ENCODE data around the gene GALNT18. TPM values are rescaled to one million over a fixed set of nuclear protein-coding genes. Genes with fewer than 3 reads are reported as not detected.

GALNT18 gene
- total RNA-seq, 1 donor: 2.4 TPM

GRCh38 chr11:11496879-11497278 is 124.9 kb downstream of the GALNT18 start:
- DNase-seq (ENCODE audit: low read depth): no peak
- TF ChIP-seq, protein P1, sequence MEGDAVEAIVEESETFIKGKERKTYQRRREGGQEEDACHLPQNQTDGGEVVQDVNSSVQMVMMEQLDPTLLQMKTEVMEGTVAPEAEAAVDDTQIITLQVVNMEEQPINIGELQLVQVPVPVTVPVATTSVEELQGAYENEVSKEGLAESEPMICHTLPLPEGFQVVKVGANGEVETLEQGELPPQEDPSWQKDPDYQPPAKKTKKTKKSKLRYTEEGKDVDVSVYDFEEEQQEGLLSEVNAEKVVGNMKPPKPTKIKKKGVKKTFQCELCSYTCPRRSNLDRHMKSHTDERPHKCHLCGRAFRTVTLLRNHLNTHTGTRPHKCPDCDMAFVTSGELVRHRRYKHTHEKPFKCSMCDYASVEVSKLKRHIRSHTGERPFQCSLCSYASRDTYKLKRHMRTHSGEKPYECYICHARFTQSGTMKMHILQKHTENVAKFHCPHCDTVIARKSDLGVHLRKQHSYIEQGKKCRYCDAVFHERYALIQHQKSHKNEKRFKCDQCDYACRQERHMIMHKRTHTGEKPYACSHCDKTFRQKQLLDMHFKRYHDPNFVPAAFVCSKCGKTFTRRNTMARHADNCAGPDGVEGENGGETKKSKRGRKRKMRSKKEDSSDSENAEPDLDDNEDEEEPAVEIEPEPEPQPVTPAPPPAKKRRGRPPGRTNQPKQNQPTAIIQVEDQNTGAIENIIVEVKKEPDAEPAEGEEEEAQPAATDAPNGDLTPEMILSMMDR (IDR thresholded peaks at IDR 0.05; ENCODE audit: insufficient read depth, low read length): no peak
- no peak overlapping the region for H3K4me3 ChIP-seq (ENCODE audit: low read depth, low read length)

DNA sequence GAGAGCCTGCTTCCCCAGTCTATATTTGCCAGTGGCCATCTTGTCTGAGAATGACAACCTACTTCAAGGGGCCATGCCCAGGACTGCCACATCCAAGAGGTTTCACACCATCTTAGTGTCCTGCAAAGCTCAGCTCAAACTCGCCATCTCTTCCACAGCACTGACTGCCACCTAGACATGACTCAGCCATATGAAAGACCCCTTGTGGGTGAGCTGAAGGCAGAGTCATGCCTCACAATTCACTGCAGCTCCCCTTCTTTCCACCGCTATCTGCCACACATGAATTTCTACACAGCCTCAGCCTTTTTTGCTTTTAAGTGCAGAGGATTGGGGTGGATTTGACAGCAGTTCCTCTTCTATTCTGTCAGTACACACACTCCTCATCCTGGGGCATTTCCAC is 127.5 kb downstream of the GALNT18 start:
- DNase-seq (ENCODE audit: low read depth): no peak
- H3K4me3 ChIP-seq (ENCODE audit: low read depth, low read length): no peak overlapping the region
- TF ChIP-seq, protein P1 (IDR thresholded peaks at IDR 0.05; ENCODE audit: insufficient read depth, low read length): no peak

DNA sequence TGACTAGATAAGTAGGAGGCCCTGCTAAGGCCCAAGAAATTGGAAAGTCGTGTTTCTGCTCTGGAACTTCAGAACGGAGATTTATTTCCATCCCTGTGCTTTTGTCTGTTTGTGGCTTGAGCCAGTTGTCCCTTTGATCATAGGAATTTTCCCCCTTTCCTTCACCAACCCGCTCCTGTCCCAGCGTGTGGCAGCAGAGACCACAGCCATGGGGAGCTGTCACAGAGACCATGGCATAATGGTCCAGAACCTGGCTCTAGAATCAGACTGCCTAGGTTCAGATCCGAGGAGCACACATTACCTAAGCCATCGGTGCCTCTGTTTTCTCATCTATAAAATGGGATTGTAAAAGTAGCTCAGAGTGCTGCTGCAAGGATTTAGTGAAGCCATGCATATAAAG is 128.1 kb downstream of the GALNT18 start:
- TF ChIP-seq, protein P1 (IDR thresholded peaks at IDR 0.05; ENCODE audit: insufficient read depth, low read length): no peak
- DNase-seq (ENCODE audit: low read depth): no peak
- no peak overlapping the region for H3K4me3 ChIP-seq (ENCODE audit: low read depth, low read length)

- no peak overlapping the region for H3K4me3 ChIP-seq (ENCODE audit: low read depth, low read length)
- TF ChIP-seq, protein P1 (IDR thresholded peaks at IDR 0.05; ENCODE audit: insufficient read depth, low read length): no peak
- no peak for DNase-seq (ENCODE audit: low read depth)
Measured at GRCh38 chr11:11491589-11491988, 130.2 kb downstream of the GALNT18 start.

GRCh38 chr11:11491014-11491413 is 130.8 kb downstream of the GALNT18 start:
- H3K4me3 ChIP-seq (ENCODE audit: low read depth, low read length): no peak overlapping the region
- no peak for DNase-seq (ENCODE audit: low read depth)
- TF ChIP-seq, protein P1 (IDR thresholded peaks at IDR 0.05; ENCODE audit: insufficient read depth, low read length): no peak

- DNase-seq (ENCODE audit: low read depth): no peak
Measured at GRCh38 chr11:11486423-11486822, 135.4 kb downstream of the GALNT18 start.

DNA sequence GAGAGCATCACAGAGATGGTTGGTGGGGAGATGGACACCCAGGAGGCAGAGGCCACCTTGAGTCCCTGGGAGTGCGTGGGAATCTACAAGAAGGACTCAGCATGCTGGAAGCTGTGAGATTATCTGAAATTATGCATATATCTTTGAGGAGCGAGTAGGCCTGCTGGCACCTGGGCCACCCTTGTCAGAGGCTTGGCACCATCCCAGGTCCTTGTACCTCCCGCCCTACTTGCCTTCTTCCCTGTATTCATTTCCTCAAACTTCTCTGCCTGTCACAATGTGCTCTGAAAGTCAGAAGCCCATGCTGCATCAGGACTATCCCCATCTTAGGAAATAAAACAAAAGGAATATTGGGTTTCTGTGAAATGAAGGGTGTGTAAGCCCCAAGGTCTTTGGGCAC is 135.8 kb downstream of the GALNT18 start:
- TF ChIP-seq, protein P1 (IDR thresholded peaks at IDR 0.05; ENCODE audit: insufficient read depth, low read length): no peak
- no peak overlapping the region for H3K4me3 ChIP-seq (ENCODE audit: low read depth, low read length)
- DNase-seq (ENCODE audit: low read depth): no peak

More at GRCh38 chr11:11486423-11486822, 135.4 kb downstream of the GALNT18 start:
- TF ChIP-seq, protein P1 (IDR thresholded peaks at IDR 0.05; ENCODE audit: insufficient read depth, low read length): no peak
- H3K4me3 ChIP-seq (ENCODE audit: low read depth, low read length): no peak overlapping the region
